NCI-H1092 treated with DMSO at 0.1 percent for 48 hours (cell line): ENCODE data around the gene TADA1.
"Not testable (repeated sequence)": the region's sequence is repeated elsewhere in the genome, so short reads cannot be mapped to it uniquely, and the experiment has no call there.

ENCODE experiments used
- DNase-seq: peaks from one replicate; lab custom pipeline; 2025; lab: John Stamatoyannopoulos, UW

The TADA1 gene

DNA sequence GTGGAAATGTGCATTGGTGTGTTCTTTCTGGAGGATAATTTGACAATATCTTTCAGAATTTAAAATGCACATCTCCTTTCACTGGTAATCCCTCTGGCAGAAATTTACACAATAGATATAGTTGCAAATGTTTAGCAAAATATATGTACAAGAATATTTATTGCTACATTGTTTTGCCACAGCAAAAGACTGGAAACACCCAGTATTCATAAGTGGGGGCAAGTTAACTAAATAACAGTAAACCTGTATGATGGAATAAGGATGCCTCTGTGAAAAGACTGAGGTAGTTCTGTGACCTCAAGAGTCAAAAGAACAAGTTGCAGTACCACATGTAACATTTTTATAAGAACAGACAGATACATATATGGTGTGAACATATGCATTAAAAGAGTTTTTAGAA lies 13.7 kb upstream of the TADA1 start:
- no peak for DNase-seq

DNA sequence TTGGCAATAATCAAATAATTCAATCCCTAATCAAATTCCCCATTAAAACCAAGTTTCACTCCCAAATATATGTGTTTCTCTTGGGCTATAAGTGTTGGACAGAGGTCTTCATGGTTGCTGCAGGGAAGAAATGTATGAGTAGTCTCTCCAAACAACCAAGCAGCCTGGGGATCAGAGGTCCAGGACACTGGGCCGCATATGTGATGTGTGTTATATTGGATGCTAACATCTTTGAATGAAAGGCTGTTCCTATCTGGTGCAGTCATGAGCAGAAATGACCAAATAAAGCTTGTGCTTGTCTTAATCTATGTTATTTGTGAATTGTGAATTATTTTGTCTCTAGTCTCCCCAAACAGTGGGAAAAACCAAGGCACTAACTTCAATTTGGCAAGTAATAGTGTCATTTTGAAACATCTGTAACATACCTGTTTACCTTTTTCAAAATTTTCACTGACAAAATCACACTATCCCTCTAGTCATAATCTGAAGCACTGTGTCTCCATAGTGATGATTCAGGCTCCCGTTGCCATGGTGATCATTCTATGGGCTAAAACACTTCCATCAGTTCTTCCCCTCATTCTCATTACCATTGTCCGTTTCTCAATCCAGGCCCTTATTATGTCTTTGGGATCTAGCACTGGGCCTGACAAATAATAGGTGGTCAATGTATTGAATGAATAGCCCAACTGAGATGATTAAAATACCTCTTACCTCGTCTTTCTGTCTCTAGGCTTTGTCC lies 12.5 kb upstream of the TADA1 start:
- DNase-seq: no peak

DNA sequence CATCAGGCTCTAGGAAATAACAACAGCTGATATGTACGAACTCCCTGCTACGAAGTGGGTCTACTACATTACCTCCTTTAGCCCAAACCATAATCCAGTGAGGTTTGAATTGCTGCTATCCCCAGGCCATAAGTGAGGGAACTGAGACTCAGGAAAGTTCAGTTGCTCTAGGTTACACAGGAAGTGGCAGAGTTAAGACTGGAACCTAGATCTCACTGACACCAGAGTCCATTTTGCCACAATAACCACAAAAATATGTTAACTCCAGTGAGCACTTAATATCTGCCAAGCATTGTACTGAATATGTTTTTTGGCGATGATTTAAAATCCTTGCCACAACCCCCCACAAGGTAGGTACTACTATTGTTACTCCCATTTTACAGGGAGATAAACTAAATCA lies 8.9 kb upstream of the TADA1 start:
- no peak for DNase-seq

DNA sequence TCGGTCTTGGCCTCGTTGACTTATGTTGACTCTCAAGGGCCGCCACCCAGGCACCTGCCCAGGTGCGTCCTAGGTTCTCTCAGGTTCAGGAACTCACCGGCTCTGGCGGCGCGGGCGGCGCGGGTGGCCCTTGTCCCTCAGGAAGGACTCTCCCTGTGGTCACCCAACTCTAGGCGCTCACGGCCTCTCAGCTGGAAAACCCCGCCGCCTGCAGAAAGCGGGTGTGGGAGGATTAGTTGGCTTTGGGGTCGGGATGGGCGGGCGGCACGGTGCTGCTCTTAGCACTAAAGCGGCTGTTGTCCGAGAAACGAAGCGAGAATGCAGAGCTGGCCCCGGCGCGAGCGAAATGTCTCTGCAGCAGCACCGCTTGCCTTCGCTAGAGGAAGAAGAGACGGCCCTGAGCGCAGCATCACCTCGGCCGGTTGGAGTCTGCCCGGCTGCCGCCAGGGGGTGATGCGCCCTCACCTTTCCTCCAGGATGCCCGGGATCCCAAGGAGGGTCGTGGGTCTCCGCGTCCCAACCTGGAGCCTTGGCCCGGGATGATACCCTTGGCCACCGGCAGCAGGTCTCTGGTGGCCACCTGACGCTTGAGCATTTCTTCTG lies 8.1 kb upstream of the TADA1 start:
- peak; percentile 46 for DNase-seq

DNA sequence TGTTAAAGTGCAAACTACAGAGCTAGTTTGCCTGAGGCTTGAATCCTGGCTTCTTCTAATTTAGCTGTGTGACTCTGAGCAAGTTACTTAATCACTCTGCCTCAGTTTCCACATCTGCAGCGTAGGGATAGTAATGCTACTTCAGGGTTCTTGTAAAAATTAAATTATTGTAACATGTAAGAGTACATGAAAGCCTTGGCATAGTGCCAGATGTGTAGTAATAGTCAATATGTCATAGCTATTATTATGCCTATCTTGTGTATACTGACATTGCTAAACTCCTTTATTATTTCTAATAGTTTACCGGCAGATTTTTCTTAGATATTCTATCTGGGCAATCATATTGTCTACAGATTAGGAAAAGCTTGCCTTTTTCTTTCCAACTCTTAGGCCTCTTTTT lies 6.8 kb upstream of the TADA1 start:
- DNase-seq: no peak

DNA sequence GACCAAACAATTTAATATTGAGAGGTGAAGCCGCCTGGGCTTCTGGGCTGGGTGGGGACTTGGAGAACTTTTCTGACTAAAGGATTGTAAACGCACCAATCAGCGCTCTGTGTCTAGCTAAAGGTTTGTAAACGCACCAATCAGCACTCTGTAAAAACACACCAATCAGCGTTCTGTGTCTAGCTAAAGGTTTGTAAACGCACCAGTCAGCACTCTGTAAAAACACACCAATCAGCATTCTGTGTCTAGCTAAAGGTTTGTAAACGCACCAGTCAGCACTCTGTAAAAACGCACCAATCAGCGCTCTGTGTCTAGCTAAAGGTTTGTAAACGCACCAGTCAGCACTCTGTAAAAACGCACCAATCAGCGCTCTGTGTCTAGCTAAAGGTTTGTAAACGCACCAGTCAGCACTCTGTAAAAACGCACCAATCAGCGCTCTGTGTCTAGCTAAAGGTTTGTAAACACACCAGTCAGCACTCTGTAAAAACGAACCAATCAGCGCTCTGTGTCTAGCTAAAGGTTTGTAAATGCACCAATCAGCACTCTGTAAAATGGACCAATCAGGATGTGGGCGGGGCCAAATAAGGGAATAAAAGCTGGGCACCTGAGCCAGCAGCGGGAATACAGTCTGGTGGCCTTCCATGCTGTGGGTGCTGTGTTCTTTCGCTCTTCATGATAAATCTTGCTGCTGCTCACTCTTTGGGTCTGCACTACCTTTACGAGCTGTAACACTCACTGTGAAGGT lies 2.3 kb upstream of the TADA1 start:
- DNase-seq: not testable (repeated sequence)

DNA sequence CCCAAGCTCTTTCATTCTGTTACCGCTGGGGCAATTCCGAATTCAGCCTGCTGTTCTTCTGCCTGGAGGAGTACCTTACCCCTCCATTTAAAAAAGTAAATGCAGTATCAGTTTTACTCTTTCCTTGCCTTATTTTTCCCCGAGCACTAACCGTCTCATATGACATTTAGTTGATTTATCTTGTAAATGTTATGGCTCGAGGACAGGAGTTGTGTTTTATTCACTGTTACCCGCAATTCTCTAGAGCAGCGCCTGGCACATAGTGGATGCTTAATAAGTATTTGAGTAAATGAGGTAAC lies 425 bp upstream of the TADA1 start:
- no peak for DNase-seq

DNA sequence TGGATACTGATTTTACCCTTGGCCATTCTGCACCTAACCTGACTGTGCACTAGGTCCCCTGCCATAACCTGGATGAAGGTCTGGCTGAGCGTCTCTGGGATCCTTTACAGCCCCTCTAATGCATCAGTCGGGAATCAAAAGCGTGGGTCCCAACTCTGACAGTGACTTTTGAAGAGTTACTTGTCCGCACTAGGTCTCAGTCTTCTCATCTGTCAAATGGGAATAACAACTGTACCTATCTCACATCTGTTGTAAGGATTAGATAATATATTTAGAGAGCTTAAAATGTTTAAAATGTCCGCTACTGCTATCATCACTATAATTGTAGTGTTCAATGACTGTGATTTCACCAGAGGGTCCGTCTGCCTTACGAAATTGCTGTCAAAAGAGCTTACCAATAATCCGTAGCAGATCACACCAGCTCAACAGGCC lies 746 bp downstream of the TADA1 start:
- DNase-seq: peak; percentile 63

DNA sequence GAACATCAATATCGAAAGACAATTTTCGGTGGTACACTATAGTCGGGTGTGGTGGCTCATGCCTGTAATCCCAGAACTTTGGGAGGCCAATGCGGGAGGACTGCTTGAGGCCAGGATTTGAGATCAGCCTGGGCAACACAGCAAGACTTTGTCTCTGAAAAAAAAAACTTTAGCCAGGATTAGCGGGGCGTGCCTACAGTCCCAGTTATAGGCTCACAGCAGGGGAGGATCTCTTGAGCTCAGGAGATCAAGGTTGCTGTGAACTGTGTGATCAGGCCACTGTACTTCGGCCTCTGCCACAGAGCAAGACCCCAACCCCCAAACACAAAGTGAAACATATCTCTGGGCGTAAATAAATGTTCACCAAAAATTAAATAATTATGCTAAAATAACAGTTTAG lies 1.6 kb downstream of the TADA1 start:
- no peak for DNase-seq

DNA sequence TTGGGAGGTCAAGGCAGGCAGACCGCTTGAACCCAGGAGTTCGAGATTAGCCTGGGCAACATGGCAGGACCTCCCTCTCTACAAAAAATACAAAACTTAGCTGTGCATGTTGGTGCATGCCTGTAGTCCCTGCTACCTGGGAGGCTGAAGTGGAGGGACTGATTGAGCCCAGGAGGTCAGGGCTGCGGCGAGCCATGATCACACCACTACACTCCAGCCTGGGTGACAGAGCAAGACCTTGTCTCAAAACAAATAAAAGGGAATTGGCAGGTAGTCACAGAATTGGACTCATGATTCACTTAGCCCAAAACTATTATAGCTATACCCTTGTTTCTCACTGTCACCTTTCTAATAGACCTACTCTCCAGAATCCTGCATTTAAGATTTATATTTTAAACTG lies 5.5 kb downstream of the TADA1 start:
- DNase-seq: no peak

DNA sequence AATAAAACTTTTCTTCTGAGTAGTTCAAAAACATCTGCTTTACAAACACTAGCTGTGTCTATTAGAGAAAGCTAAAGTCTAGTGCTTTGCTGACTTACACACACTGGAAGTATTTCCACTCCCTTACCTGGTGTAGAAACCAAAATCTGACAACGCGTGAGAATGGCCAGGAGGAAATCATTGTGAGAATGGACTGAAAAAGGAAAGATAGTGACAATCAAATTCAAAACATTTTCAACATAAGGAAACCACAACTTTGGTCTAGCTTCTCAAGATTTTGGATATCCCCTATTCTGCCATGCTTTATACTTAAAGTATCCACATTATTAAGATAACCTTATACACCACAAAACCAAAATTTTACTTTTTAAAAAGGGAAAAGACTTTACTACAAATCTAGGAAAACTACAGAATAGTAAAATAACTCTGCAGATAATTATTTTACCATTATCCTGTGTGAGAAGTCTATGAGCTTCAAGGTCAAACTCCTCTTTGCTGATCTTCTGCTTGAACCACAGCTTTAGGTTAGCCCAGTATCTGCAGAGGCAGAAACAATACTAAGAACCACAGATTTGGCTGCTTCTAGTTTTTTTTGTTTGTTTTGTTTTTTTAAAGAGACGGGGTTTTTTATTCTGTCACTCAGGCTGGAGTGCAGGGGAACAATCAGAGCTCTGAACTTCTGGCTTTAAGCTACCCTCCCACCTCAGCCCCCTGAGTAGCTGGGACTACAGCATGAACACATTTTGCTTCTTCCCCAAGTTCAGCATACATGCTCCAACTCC lies 6.6 kb downstream of the TADA1 start:
- DNase-seq: no peak

DNA sequence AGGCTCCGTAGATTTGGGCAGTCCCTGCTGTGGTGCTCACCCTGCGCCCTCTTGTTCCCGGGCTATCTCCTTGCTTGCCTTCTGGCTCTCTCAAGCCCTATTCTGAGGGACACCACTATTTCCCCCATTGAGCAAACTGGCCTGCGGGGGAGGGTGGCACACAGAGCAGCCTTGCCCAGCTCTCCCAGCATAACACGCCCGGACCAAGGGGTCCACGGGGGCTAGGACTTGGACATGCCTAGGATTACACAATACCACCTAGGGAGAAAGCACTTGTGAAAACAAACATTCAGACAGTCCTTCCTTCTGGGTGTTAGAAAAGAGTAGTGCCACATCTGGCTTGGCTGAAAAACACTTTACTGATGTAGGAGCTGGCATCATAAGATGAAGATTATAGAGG lies 7.4 kb downstream of the TADA1 start:
- DNase-seq: no peak

DNA sequence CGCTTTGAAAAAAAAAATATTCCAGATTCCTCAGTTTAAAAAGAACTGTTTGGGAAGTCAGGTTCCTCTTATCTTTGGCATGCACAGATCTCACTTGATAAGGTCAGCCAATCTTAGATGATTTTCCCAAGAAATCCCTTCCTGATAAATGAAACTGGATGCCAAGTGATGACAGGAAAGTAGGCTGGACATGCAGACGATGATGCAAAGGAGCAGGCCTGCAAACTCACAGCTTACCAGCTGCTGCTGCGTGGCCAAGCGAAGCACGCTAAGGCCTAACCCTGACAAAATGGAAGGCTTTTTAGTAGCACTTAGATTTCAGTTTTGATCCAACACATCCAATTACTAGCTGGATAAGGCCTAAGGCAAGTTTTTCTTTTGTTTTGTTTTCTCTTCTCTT lies 10.1 kb downstream of the TADA1 start:
- DNase-seq: no peak

DNA sequence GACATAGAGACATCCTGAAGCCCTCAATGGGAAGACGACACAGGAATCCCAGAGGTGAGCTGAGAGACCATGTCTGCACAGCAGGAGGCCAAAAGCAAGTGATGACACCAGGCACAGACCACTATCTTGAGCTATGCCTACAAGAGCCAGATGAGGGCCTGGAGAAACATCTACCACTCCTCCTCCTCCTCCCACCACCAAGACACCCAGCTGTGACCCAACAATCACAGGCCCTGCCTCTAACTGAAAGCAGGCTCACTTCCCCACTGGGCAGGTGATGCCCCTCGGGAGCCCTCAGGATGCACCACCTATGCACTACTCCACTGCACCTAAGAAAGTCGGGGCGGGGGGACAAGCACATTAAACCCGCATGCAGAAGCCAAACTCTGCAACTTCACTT lies 16.5 kb downstream of the TADA1 start:
- no peak for DNase-seq

DNA sequence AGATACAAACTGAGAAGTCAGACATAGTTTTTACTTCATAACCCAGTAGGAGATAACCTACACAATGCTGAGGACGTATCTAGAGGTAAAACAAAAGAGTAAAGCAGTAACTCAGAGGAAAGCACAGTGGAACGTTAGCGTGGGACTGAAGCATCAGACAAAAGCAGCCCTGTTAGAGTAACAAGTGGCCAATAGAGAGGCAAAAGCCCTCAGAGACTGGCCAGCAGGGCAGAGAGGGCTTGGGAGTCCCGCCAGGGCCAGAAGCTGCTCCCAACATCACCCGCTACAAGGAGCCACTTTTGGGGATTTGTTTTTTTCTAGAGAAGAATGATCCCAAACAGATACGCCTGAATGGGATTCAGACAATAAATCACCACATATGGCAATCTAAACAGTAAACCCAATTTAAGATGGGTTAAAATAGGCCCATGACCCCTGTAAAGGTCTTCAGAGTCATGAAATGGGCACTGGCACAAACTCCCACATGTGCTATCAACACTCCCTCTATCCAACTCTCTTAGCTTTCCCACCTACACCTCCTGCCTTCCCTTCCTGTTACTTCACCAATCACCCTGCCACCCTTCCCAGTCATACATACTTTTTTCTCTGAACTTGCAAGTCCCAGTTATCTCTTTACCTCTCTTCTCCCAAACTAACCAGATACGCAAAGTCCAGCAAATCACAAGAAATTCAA lies 17.2 kb downstream of the TADA1 start:
- DNase-seq: no peak

DNA sequence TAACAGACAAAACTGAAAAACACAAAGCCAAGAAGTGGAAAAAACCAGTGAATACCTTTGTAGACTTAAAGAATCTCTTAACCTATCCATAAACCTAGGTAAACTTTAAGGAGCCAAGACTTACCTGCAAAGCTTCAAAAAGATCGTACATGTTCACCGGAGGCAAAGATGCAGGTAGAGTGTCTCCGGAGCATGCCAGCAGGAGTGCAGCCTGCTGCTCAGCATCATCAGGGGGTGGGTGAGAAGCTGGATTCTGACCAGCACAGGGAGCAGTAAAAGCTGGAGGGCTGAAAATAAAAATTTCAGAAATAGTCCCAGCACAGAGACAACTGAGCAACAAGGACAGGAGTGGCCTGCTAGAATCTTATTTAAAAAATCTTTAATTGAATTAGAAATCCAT lies 18.1 kb downstream of the TADA1 start:
- DNase-seq: no peak

DNA sequence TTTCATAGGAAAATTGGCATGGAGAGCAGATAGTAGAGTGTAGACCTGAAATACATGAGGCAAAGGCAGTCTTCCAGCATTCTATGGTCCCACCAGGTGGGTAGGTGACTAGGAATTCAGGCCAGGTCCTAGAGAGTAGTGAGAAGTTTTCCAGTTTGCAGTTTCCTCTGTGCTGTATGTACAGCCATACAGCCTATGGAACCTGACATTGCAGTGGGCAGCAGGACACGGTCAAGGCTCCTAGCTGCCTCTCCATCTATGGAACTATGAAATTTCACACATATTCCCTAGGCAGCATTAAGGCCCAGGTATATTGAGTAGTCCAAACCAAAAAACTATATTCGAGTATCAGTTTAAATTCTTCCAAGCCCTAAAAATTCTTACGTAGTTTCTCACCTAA lies 20.5 kb downstream of the TADA1 start:
- DNase-seq: no peak

DNA sequence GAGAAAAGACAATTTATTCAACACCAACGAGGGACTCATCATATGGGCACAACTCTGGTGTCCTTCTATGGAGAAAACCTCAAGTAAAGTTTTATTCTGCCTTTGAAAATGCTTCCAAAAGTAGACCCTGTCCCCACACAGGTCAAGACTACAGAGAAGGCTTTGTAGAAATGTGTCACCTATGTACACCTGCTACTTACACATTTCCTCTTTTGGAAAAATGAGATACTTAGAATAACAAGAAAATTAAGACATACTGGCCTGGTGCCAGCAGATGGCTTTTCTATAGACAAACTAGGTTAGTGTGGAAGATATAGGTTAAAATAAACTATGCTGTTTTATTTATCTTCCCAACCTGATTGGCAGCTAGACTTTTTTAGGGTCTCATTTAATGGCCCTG lies 23.1 kb downstream of the TADA1 start:
- no peak for DNase-seq

DNA sequence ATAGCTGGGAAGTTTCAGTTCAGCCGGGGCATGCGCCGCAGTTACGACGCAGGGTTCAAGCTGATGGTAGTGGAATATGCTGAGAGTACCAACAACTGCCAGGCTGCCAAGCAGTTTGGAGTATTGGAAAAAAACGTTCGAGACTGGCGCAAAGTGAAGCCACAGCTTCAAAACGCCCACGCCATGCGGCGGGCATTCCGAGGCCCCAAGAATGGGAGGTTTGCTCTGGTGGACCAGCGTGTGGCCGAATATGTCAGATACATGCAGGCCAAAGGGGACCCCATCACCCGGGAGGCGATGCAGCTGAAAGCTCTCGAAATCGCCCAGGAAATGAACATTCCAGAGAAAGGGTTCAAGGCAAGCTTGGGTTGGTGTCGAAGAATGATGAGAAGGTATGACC lies 26.9 kb downstream of the TADA1 start:
- no peak for DNase-seq

DNA sequence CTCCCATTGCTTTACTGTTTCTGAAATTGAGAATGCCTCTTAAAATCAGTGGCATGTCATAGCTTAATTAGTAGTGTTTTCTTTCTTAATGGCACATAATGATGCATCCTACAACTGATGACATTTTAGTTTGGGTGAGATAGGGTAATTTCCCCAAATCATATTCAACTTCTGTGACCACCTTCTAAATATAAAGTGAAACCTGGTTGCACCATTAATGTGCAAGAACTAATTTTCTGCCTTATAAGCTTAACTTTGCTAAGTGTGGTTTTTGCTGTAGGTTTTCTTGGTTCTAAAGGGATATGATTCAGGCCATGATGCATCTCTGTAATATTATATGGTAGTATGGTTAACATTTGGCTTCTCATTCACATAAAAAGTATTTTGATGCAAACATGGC lies 27.9 kb downstream of the TADA1 start:
- no peak for DNase-seq

DNA sequence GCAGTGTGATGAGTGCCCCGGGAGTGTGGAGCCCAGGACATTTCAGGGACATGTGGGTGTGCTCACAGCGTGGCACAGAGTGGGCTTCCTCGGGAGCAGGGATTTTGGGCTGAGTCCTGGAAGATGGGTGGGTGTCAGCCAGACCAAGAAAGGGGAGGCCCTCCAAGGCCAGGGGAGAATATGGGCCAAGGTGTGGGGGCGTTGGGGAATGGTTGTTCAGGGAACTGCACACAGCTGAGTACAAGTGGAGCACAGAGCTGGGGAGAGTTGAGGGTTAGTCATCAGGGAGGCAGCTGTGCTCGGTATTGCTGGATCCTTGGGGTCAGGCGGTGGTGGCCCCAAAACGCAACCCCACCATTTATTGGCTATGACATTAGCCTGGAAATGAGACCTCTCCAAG lies 31.3 kb downstream of the TADA1 start:
- no peak for DNase-seq
